Liver (tissue), 10 donors: ENCODE measurements around the gene CGN. TPM values are rescaled to one million over a fixed set of nuclear protein-coding genes. Genes with fewer than 3 reads are reported as not detected.

Source experiments
- DNase-seq: peaks from one replicate; pipeline ENCODE4 v3.0.0-alpha.2; 2017; ENCODE audit warnings: low spot score
- H3K27ac ChIP-seq, 2 donors: one replicate each; pipeline ENCODE4 v1.7.0; 2013; ENCODE audit warnings: inconsistent platforms in 2 of 2, low read length in 2 of 2, control low read depth in 1 of 2, low read depth in 1 of 2, mild to moderate bottlenecking in 1 of 2
- H3K27me3 ChIP-seq, 4 donors: one replicate each; pipeline versions ENCODE4 v1.6.1 to v1.7.0; 2013; ENCODE audit warnings: low read length in 3 of 4, inconsistent platforms in 1 of 4, mild to moderate bottlenecking in 1 of 4, moderate library complexity in 1 of 4; ENCODE audit not compliant: control insufficient read depth in 4 of 4, insufficient read depth in 4 of 4
- H3K36me3 ChIP-seq, 4 donors: one replicate each; pipeline versions ENCODE4 v1.6.1 to v1.7.0; 2013; ENCODE audit warnings: low read length in 3 of 4, mild to moderate bottlenecking in 3 of 4, low read depth in 1 of 4, moderate library complexity in 1 of 4; ENCODE audit not compliant: control insufficient read depth in 4 of 4, insufficient read depth in 3 of 4
- H3K4me1 ChIP-seq, 4 donors: one replicate each; pipeline versions ENCODE4 v1.6.1 to v1.7.0; 2013; ENCODE audit warnings: low read length in 3 of 4, mild to moderate bottlenecking in 3 of 4, moderate library complexity in 1 of 4; ENCODE audit not compliant: control insufficient read depth in 4 of 4, insufficient read depth in 4 of 4
- H3K4me3 ChIP-seq, 3 donors: one replicate each; pipeline versions ENCODE4 v1.6.1 to v1.7.0; 2013; ENCODE audit warnings: low read length in 3 of 3, control low read depth in 1 of 3, low read depth in 1 of 3, mild to moderate bottlenecking in 1 of 3
- H3K9ac ChIP-seq, 2 donors: one replicate each; pipeline ENCODE4 v1.7.0; 2013; ENCODE audit warnings: low read length in 2 of 2, mild to moderate bottlenecking in 2 of 2, moderate library complexity in 2 of 2, control low read depth in 1 of 2, low read depth in 1 of 2
- H3K9me3 ChIP-seq, 4 donors: one replicate each; pipeline versions ENCODE4 v1.6.1 to v1.7.0; 2013; ENCODE audit warnings: low read length in 3 of 4; ENCODE audit not compliant: control insufficient read depth in 4 of 4
- EGR1 ChIP-seq, 2 donors: IDR thresholded peaks; 2 replicates each; pipeline ENCODE4 v1.6.1; 2016 to 2018; ENCODE audit warnings: antibody characterized with exemption in 2 of 2, low read depth in 2 of 2
- FOXA2 ChIP-seq: IDR thresholded peaks from 2 replicates; pipeline ENCODE4 v1.6.1; 2016; ENCODE audit warnings: antibody characterized with exemption
- GABPA ChIP-seq, 2 donors: IDR thresholded peaks in 1 of 2; conservative IDR thresholded peaks in 1 of 2; 2 replicates each; pipeline ENCODE4 v1.6.1; 2016; ENCODE audit warnings: antibody characterized with exemption in 2 of 2, mild to moderate bottlenecking in 1 of 2, moderate library complexity in 1 of 2
- HNF4A ChIP-seq, 2 donors: conservative IDR thresholded peaks; 2 replicates each; pipeline ENCODE4 v1.6.1; 2016; ENCODE audit warnings: antibody characterized with exemption in 2 of 2, mild to moderate bottlenecking in 2 of 2
- JUND ChIP-seq, 2 donors: IDR thresholded peaks; 2 replicates each; pipeline ENCODE4 v1.6.1; 2016; ENCODE audit warnings: antibody characterized with exemption in 2 of 2
- NR2F2 ChIP-seq: IDR thresholded peaks from 2 replicates; pipeline ENCODE4 v1.6.1; 2016; ENCODE audit warnings: antibody characterized with exemption
- RAD21 ChIP-seq, 2 donors: IDR thresholded peaks; 2 replicates each; pipeline ENCODE4 v1.6.1; 2016; ENCODE audit warnings: antibody characterized with exemption in 2 of 2, mild to moderate bottlenecking in 2 of 2
- SP1 ChIP-seq: IDR thresholded peaks from 2 replicates; pipeline ENCODE4 v1.6.1; 2018; ENCODE audit warnings: antibody characterized with exemption, mild to moderate bottlenecking
- TAF1 ChIP-seq: conservative IDR thresholded peaks from 2 replicates; pipeline ENCODE4 v1.6.1; 2016; ENCODE audit warnings: antibody characterized with exemption, mild to moderate bottlenecking
- YY1 ChIP-seq: IDR thresholded peaks from 2 replicates; pipeline ENCODE4 v1.6.1; 2016; ENCODE audit warnings: antibody characterized with exemption, mild to moderate bottlenecking
- WGBS: extraction: QIAGEN DNeasy Blood & Tissue Kit; methylation state at CpG from one replicate; pipeline ENCODE4 v1.1.7; 2013; 5-methylcytosine and 5-hydroxymethylcytosine counted together
- polyA plus RNA-seq, 2 donors: library from polyadenylated mRNA; stranded (reverse) in 1 of 2; unstranded in 1 of 2; fragments of 200-250 nt in 1 of 2; fragments of >200 nt in 1 of 2; fragmentation: Nextera tagmentation in 1 of 2; extraction: Ambion mirVana in 1 of 2; gene quantifications; one replicate each; pipeline versions ENCODE4 v1.2.1 to v1.2.3, GENCODE V29; 2013 to 2015
- small RNA-seq: library from RNA; depleted of rRNA; stranded (forward); fragments of <200 nt; gene quantifications from one replicate; pipeline ENCODE3, GENCODE V24; 2014
- total RNA-seq, 2 donors: library from RNA; depleted of rRNA; stranded (reverse); fragments of >200 nt; gene quantifications; one replicate each; pipeline ENCODE4 v1.2.3, GENCODE V29; 2014
- TF ChIP-seq, protein P1 (sequence below): IDR thresholded peaks from 2 replicates; pipeline ENCODE4 v1.6.1; 2016; ENCODE audit warnings: antibody characterized with exemption
- TF ChIP-seq, protein P2 (sequence below): IDR thresholded peaks from 2 replicates; pipeline ENCODE4 v1.6.1; 2016; ENCODE audit warnings: antibody characterized with exemption
- TF ChIP-seq, protein P3 (sequence below): IDR thresholded peaks from 2 replicates; pipeline ENCODE4 v1.6.1; 2016; ENCODE audit warnings: antibody characterized with exemption
- TF ChIP-seq, protein P4 (sequence below): IDR thresholded peaks from 2 replicates; pipeline ENCODE4 v1.6.1; 2016; ENCODE audit warnings: antibody characterized with exemption, mild to moderate bottlenecking
- TF ChIP-seq, protein P5 (sequence below): fragments of 150-350 bp; IDR thresholded peaks from 2 replicates; pipeline ENCODE4 v1.5.1; 2017; ENCODE audit warnings: improper control_type of control experiment, low read depth, low read length; ENCODE audit not compliant: missing input control
- donor health status: healthy.
- donor health status: healthy.
- donor health status: healthy.
- donor health status: healthy.
- donor health status: healthy.

Gene CGN
- total and polyA plus RNA-seq, 4 donors, result 16.9 to 48.9 (median 19.4) TPM

DNA sequence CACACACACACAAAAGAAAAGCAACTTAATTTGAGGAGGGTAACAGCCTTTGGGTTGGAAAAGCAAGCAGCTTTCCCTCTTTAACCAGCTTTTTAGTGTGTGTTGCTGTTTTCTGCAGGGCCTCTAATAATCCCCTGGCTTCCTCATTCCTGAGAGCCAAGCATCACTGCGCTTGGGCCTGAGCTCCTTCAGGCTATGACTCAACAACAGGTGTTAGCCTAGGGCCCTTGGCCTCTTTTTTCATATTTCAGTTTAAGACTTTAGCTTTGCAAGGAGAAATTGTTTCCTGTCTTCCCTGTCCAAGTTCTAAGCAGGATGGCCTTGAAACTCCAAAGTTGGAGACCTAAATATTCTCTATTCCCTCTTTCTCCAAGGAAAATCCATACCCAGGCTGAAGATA lies 74.4 kb downstream of the CGN start:
- WGBS, result 0% methylated on average over 1 of the region's 1 CpG
- H3K9ac ChIP-seq, result no peak overlapping the region
- no peaks in the 10 kb centered on the region for H3K9me3 ChIP-seq
- DNase-seq, result no peak
- H3K4me3 ChIP-seq, result no peak overlapping the region
- no peaks in the 10 kb centered on the region for H3K27me3 ChIP-seq
- no peaks in the 10 kb centered on the region for H3K4me1 ChIP-seq
- TF ChIP-seq GABPA (IDR thresholded peaks at IDR 0.05 in 1 of 2, conservative IDR thresholded peaks at IDR 0.05 in 1 of 2) (no peak), HNF4A (conservative IDR thresholded peaks at IDR 0.05) (no peak), YY1 (no peak), RAD21 (IDR thresholded peaks at IDR 0.05) (no peak), JUND (IDR thresholded peaks at IDR 0.05) (no peak), NR2F2 (no peak), FOXA2 (no peak), SP1 (no peak), EGR1 (IDR thresholded peaks at IDR 0.05; ENCODE audit: low read depth in 2 of 2) (no peak), TAF1 (no peak)
- TF ChIP-seq, protein P1, sequence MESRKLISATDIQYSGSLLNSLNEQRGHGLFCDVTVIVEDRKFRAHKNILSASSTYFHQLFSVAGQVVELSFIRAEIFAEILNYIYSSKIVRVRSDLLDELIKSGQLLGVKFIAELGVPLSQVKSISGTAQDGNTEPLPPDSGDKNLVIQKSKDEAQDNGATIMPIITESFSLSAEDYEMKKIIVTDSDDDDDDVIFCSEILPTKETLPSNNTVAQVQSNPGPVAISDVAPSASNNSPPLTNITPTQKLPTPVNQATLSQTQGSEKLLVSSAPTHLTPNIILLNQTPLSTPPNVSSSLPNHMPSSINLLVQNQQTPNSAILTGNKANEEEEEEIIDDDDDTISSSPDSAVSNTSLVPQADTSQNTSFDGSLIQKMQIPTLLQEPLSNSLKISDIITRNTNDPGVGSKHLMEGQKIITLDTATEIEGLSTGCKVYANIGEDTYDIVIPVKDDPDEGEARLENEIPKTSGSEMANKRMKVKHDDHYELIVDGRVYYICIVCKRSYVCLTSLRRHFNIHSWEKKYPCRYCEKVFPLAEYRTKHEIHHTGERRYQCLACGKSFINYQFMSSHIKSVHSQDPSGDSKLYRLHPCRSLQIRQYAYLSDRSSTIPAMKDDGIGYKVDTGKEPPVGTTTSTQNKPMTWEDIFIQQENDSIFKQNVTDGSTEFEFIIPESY, result no peak
- TF ChIP-seq, protein P2, sequence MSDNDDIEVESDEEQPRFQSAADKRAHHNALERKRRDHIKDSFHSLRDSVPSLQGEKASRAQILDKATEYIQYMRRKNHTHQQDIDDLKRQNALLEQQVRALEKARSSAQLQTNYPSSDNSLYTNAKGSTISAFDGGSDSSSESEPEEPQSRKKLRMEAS, result no peak
- TF ChIP-seq, protein P3, sequence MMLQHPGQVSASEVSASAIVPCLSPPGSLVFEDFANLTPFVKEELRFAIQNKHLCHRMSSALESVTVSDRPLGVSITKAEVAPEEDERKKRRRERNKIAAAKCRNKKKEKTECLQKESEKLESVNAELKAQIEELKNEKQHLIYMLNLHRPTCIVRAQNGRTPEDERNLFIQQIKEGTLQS, result no peak
- TF ChIP-seq, protein P4, sequence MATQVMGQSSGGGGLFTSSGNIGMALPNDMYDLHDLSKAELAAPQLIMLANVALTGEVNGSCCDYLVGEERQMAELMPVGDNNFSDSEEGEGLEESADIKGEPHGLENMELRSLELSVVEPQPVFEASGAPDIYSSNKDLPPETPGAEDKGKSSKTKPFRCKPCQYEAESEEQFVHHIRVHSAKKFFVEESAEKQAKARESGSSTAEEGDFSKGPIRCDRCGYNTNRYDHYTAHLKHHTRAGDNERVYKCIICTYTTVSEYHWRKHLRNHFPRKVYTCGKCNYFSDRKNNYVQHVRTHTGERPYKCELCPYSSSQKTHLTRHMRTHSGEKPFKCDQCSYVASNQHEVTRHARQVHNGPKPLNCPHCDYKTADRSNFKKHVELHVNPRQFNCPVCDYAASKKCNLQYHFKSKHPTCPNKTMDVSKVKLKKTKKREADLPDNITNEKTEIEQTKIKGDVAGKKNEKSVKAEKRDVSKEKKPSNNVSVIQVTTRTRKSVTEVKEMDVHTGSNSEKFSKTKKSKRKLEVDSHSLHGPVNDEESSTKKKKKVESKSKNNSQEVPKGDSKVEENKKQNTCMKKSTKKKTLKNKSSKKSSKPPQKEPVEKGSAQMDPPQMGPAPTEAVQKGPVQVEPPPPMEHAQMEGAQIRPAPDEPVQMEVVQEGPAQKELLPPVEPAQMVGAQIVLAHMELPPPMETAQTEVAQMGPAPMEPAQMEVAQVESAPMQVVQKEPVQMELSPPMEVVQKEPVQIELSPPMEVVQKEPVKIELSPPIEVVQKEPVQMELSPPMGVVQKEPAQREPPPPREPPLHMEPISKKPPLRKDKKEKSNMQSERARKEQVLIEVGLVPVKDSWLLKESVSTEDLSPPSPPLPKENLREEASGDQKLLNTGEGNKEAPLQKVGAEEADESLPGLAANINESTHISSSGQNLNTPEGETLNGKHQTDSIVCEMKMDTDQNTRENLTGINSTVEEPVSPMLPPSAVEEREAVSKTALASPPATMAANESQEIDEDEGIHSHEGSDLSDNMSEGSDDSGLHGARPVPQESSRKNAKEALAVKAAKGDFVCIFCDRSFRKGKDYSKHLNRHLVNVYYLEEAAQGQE, result no peak
- TF ChIP-seq, protein P5, sequence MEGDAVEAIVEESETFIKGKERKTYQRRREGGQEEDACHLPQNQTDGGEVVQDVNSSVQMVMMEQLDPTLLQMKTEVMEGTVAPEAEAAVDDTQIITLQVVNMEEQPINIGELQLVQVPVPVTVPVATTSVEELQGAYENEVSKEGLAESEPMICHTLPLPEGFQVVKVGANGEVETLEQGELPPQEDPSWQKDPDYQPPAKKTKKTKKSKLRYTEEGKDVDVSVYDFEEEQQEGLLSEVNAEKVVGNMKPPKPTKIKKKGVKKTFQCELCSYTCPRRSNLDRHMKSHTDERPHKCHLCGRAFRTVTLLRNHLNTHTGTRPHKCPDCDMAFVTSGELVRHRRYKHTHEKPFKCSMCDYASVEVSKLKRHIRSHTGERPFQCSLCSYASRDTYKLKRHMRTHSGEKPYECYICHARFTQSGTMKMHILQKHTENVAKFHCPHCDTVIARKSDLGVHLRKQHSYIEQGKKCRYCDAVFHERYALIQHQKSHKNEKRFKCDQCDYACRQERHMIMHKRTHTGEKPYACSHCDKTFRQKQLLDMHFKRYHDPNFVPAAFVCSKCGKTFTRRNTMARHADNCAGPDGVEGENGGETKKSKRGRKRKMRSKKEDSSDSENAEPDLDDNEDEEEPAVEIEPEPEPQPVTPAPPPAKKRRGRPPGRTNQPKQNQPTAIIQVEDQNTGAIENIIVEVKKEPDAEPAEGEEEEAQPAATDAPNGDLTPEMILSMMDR, result no peak
- no peak overlapping the region for H3K27ac ChIP-seq
- peaks cover 2 to 9% (median 4%) of the 10 kb centered on the region in 4 donors for H3K36me3 ChIP-seq

Small RNA genes lying within 50 kb of the gene (small RNA-seq; reads per million reads assigned to genes)
- gene MIR554 (not detected), gene RF00405 (not detected)

Other genes starting within 250 kb of the CGN start
- 1 to 10 TPM; 9.3 to 9.7 TPM for gene ZNF687, start 229.1 kb upstream of the CGN start, total RNA-seq
- gene ZNF687, start 229.1 kb upstream of the CGN start, polyA plus RNA-seq, result 1 to 10 TPM; 2.7 to 6.4 TPM
- 10 to 100 TPM; 24.2 to 27.1 TPM for gene PI4KB, start 184.0 kb upstream of the CGN start, total RNA-seq
- 10 to 100 TPM; 14.2 to 14.3 TPM for gene PI4KB, start 184.0 kb upstream of the CGN start, polyA plus RNA-seq
- gene RFX5, start 164.1 kb upstream of the CGN start, total RNA-seq, result 10 to 100 TPM; 15.6 to 17.5 TPM
- 1 to 10 TPM; 5.2 to 6.5 TPM for gene RFX5, start 164.1 kb upstream of the CGN start, polyA plus RNA-seq
- 100 to 1,000 TPM; 152 to 387 TPM for gene SELENBP1, start 138.7 kb upstream of the CGN start, total RNA-seq
- gene SELENBP1, start 138.7 kb upstream of the CGN start, polyA plus RNA-seq, result 100 to 1,000 TPM; 141 to 209 TPM
- gene PSMB4, start 111.8 kb upstream of the CGN start, total RNA-seq, result 100 to 1,000 TPM; 130 to 212 TPM
- gene PSMB4, start 111.8 kb upstream of the CGN start, polyA plus RNA-seq, result 100 to 1,000 TPM; 191 to 228 TPM
- gene POGZ, start 51.9 kb upstream of the CGN start, total RNA-seq, result 10 to 100 TPM; 26.8 to 30.1 TPM
- 1 to 10 TPM; 7.7 to 7.8 TPM for gene POGZ, start 51.9 kb upstream of the CGN start, polyA plus RNA-seq
- 1 to 10 TPM; 3.4 to 4.8 TPM for gene TUFT1, start 28.9 kb downstream of the CGN start, total RNA-seq
- gene TUFT1, start 28.9 kb downstream of the CGN start, polyA plus RNA-seq, result 1 to 10 TPM; 1.7 to 2.6 TPM
- gene SNX27, start 100.7 kb downstream of the CGN start, total RNA-seq, result 10 to 100 TPM; 11.7 to 19.7 TPM
- gene SNX27, start 100.7 kb downstream of the CGN start, polyA plus RNA-seq, result 1 to 10 TPM; 4.3 to 9.3 TPM
- under 1 TPM in 1 of 2 donors, not detected in 1; 0.28 TPM for gene CELF3, start 205.4 kb downstream of the CGN start, total RNA-seq
- gene CELF3, start 205.4 kb downstream of the CGN start, polyA plus RNA-seq, result not detected
- not detected for gene RIIAD1, start 210.1 kb downstream of the CGN start, total RNA-seq
- gene RIIAD1, start 210.1 kb downstream of the CGN start, polyA plus RNA-seq, result not detected